T-helper 1 cell treated with Interleukin-12 subunit alpha and Interleukin-12 subunit beta and Interleukin-4 antibody, amounts not matched to agents 30 μg/mL and 1 μg/mL, for 36 hours (primary cell): ENCODE measurements around the gene COL4A2.

Source experiments
- H3K27ac Mint-ChIP-seq: one replicate; pipeline ENCODE4 v1.8.0; 2021; ENCODE audit warnings: mild to moderate bottlenecking, mixed read lengths
- H3K27me3 Mint-ChIP-seq: one replicate; pipeline ENCODE4 v1.8.0; 2021; ENCODE audit warnings: low read depth, mixed read lengths
- H3K36me3 Mint-ChIP-seq: one replicate; pipeline ENCODE4 v1.8.0; 2021; ENCODE audit warnings: low read depth, mixed read lengths
- H3K4me1 Mint-ChIP-seq: one replicate; pipeline ENCODE4 v1.8.0; 2021; ENCODE audit warnings: low read depth, mixed read lengths
- H3K4me3 Mint-ChIP-seq: one replicate; pipeline ENCODE4 v1.8.0; 2021; ENCODE audit warnings: mild to moderate bottlenecking, moderate library complexity, mixed read lengths
- H3K9me3 Mint-ChIP-seq: one replicate; pipeline ENCODE4 v1.8.0; 2021; ENCODE audit warnings: mixed read lengths

The COL4A2 gene

GRCh38 chr13:110266983-110267382 lies 40.1 kb upstream of the COL4A2 start:
- H3K27ac Mint-ChIP-seq: no peak overlapping the region
- no peaks in the 10 kb centered on the region for H3K4me1 Mint-ChIP-seq
- H3K4me3 Mint-ChIP-seq: no peak overlapping the region
- no peaks in the 10 kb centered on the region for H3K9me3 Mint-ChIP-seq
- H3K36me3 Mint-ChIP-seq: no peaks in the 10 kb centered on the region
- peaks cover 44% of the 10 kb centered on the region for H3K27me3 Mint-ChIP-seq

- Mint-ChIP-seq H3K9me3 (no peaks in the 10 kb centered on the region), H3K4me1 (no peaks in the 10 kb centered on the region), H3K27me3 (peaks cover 38% of the 10 kb centered on the region), H3K36me3 (no peaks in the 10 kb centered on the region), H3K27ac (no peak overlapping the region), H3K4me3 (no peak overlapping the region)
Measured at GRCh38 chr13:110268061-110268460, 39.0 kb upstream of the COL4A2 start.

GRCh38 chr13:110268576-110269185 lies 38.4 kb upstream of the COL4A2 start:
- Mint-ChIP-seq H3K4me3 (no peak overlapping the region), H3K27me3 (peaks cover 40% of the 10 kb centered on the region), H3K9me3 (no peaks in the 10 kb centered on the region), H3K27ac (no peak overlapping the region), H3K36me3 (no peaks in the 10 kb centered on the region), H3K4me1 (no peaks in the 10 kb centered on the region)

- no peaks in the 10 kb centered on the region for H3K4me1 Mint-ChIP-seq
- H3K36me3 Mint-ChIP-seq: no peaks in the 10 kb centered on the region
- no peak overlapping the region for H3K27ac Mint-ChIP-seq
- no peak overlapping the region for H3K4me3 Mint-ChIP-seq
- H3K27me3 Mint-ChIP-seq: peaks cover 34% of the 10 kb centered on the region
- no peaks in the 10 kb centered on the region for H3K9me3 Mint-ChIP-seq
Measured at GRCh38 chr13:110269509-110270185, 37.4 kb upstream of the COL4A2 start.

GRCh38 chr13:110270507-110270906 lies 36.6 kb upstream of the COL4A2 start:
- Mint-ChIP-seq H3K36me3 (no peaks in the 10 kb centered on the region), H3K27ac (no peak overlapping the region), H3K4me1 (no peaks in the 10 kb centered on the region), H3K9me3 (no peaks in the 10 kb centered on the region), H3K4me3 (no peak overlapping the region), H3K27me3 (peaks cover 28% of the 10 kb centered on the region)

GRCh38 chr13:110271313-110271712 lies 35.8 kb upstream of the COL4A2 start:
- H3K4me3 Mint-ChIP-seq: no peak overlapping the region
- no peaks in the 10 kb centered on the region for H3K36me3 Mint-ChIP-seq
- H3K27ac Mint-ChIP-seq: no peak overlapping the region
- no peaks in the 10 kb centered on the region for H3K9me3 Mint-ChIP-seq
- no peaks in the 10 kb centered on the region for H3K4me1 Mint-ChIP-seq
- peaks cover 28% of the 10 kb centered on the region for H3K27me3 Mint-ChIP-seq

GRCh38 chr13:110272227-110272626 lies 34.9 kb upstream of the COL4A2 start:
- H3K9me3 Mint-ChIP-seq: no peaks in the 10 kb centered on the region
- H3K4me1 Mint-ChIP-seq: no peaks in the 10 kb centered on the region
- H3K27ac Mint-ChIP-seq: no peak overlapping the region
- no peak overlapping the region for H3K4me3 Mint-ChIP-seq
- H3K27me3 Mint-ChIP-seq: peaks cover 25% of the 10 kb centered on the region
- H3K36me3 Mint-ChIP-seq: no peaks in the 10 kb centered on the region

GRCh38 chr13:110272651-110273050 lies 34.4 kb upstream of the COL4A2 start:
- no peaks in the 10 kb centered on the region for H3K9me3 Mint-ChIP-seq
- H3K36me3 Mint-ChIP-seq: no peaks in the 10 kb centered on the region
- no peak overlapping the region for H3K27ac Mint-ChIP-seq
- H3K4me1 Mint-ChIP-seq: no peaks in the 10 kb centered on the region
- H3K4me3 Mint-ChIP-seq: no peak overlapping the region
- peaks cover 22% of the 10 kb centered on the region for H3K27me3 Mint-ChIP-seq

GRCh38 chr13:110273254-110273653 lies 33.8 kb upstream of the COL4A2 start:
- Mint-ChIP-seq H3K4me1 (no peaks in the 10 kb centered on the region), H3K27me3 (peaks cover 17% of the 10 kb centered on the region), H3K9me3 (no peaks in the 10 kb centered on the region), H3K4me3 (no peak overlapping the region), H3K36me3 (no peaks in the 10 kb centered on the region), H3K27ac (no peak overlapping the region)

GRCh38 chr13:110274687-110275086 lies 32.4 kb upstream of the COL4A2 start:
- no peaks in the 10 kb centered on the region for H3K9me3 Mint-ChIP-seq
- H3K4me3 Mint-ChIP-seq: no peak overlapping the region
- no peak overlapping the region for H3K27ac Mint-ChIP-seq
- H3K27me3 Mint-ChIP-seq: peaks cover 12% of the 10 kb centered on the region
- H3K36me3 Mint-ChIP-seq: no peaks in the 10 kb centered on the region
- H3K4me1 Mint-ChIP-seq: no peaks in the 10 kb centered on the region

- peaks cover 6% of the 10 kb centered on the region for H3K27me3 Mint-ChIP-seq
- H3K4me3 Mint-ChIP-seq: no peak overlapping the region
- no peaks in the 10 kb centered on the region for H3K9me3 Mint-ChIP-seq
- H3K36me3 Mint-ChIP-seq: no peaks in the 10 kb centered on the region
- no peak overlapping the region for H3K27ac Mint-ChIP-seq
- peaks cover 5% of the 10 kb centered on the region for H3K4me1 Mint-ChIP-seq
Measured at GRCh38 chr13:110275931-110276552, 31.0 kb upstream of the COL4A2 start.

- H3K36me3 Mint-ChIP-seq: no peaks in the 10 kb centered on the region
- no peak overlapping the region for H3K4me3 Mint-ChIP-seq
- peaks cover 4% of the 10 kb centered on the region for H3K27me3 Mint-ChIP-seq
- H3K4me1 Mint-ChIP-seq: peaks cover 9% of the 10 kb centered on the region
- no peaks in the 10 kb centered on the region for H3K9me3 Mint-ChIP-seq
- H3K27ac Mint-ChIP-seq: no peak overlapping the region
Measured at GRCh38 chr13:110276553-110276950, 30.5 kb upstream of the COL4A2 start.

GRCh38 chr13:110277357-110277975 lies 29.6 kb upstream of the COL4A2 start:
- H3K27me3 Mint-ChIP-seq: peaks cover 4% of the 10 kb centered on the region
- no peaks in the 10 kb centered on the region for H3K9me3 Mint-ChIP-seq
- no peak overlapping the region for H3K4me3 Mint-ChIP-seq
- H3K4me1 Mint-ChIP-seq: peaks cover 9% of the 10 kb centered on the region
- H3K27ac Mint-ChIP-seq: no peak overlapping the region
- H3K36me3 Mint-ChIP-seq: no peaks in the 10 kb centered on the region

- Mint-ChIP-seq H3K4me3 (no peak overlapping the region), H3K4me1 (peaks cover 9% of the 10 kb centered on the region), H3K9me3 (no peaks in the 10 kb centered on the region), H3K36me3 (no peaks in the 10 kb centered on the region), H3K27ac (no peak overlapping the region), H3K27me3 (no peaks in the 10 kb centered on the region)
Measured at GRCh38 chr13:110278859-110279258, 28.2 kb upstream of the COL4A2 start.

GRCh38 chr13:110279684-110280083 lies 27.4 kb upstream of the COL4A2 start:
- Mint-ChIP-seq H3K27ac (no peak overlapping the region), H3K4me3 (no peak overlapping the region), H3K27me3 (no peaks in the 10 kb centered on the region), H3K9me3 (no peaks in the 10 kb centered on the region), H3K36me3 (no peaks in the 10 kb centered on the region), H3K4me1 (peaks cover 9% of the 10 kb centered on the region)
